ENCODE data around the gene ATG3.

DNA sequence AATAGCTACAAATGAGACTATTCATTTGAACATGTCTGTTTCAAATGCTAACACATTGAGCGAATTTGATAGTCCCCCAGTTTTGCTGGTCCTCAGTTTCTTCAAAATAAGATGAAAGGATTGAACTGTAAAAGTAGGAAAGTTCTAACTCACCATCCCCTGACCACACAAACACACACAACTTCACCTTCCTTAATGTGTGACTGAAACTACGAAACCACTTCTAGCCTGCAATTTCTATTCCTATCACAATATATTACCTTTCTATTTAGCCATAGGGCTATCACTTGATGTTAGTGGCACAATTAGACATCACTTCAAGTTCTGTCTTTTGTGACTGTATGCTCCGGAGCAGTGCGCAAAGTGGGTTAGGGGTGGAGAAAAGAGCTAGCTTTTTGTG, 77.4 kb downstream of the ATG3 start:
- TF ChIP-seq U2AF1 (optimal IDR thresholded peaks at IDR 0.05; ENCODE audit: low read depth, low read length) = no peak
- TF ChIP-seq, protein P1, sequence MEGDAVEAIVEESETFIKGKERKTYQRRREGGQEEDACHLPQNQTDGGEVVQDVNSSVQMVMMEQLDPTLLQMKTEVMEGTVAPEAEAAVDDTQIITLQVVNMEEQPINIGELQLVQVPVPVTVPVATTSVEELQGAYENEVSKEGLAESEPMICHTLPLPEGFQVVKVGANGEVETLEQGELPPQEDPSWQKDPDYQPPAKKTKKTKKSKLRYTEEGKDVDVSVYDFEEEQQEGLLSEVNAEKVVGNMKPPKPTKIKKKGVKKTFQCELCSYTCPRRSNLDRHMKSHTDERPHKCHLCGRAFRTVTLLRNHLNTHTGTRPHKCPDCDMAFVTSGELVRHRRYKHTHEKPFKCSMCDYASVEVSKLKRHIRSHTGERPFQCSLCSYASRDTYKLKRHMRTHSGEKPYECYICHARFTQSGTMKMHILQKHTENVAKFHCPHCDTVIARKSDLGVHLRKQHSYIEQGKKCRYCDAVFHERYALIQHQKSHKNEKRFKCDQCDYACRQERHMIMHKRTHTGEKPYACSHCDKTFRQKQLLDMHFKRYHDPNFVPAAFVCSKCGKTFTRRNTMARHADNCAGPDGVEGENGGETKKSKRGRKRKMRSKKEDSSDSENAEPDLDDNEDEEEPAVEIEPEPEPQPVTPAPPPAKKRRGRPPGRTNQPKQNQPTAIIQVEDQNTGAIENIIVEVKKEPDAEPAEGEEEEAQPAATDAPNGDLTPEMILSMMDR (IDR thresholded peaks at IDR 0.05 in 2 of 3, conservative IDR thresholded peaks at IDR 0.05 in 1 of 3; ENCODE audit: insufficient read depth in 2 of 3, low read depth in 1 of 3, low read length in 3 of 3) = no peak
